Activated CD4-positive, alpha-beta T cell treated with anti-CD3 and anti-CD28 coated beads, Interleukin-2, amount 10 ng/mL, durations not matched to agents 7 days and 5 days (primary cell): ENCODE results near the gene ZIK1. TPM values are rescaled to one million over a fixed set of nuclear protein-coding genes. Genes with fewer than 3 reads are reported as not detected.

ENCODE experiments used
- CTCF ChIA-PET: fragments of 350-600 bp; sonication (Branson Sonifier 250); formaldehyde crosslinking; loops from one replicate; lab custom pipeline; 2021; ENCODE audit warnings: antibody characterized with exemption; lab: Charles Lee
- POLR2A ChIA-PET: fragments of 350-600 bp; sonication (Branson Sonifier 250); formaldehyde crosslinking; loops from one replicate; lab custom pipeline; 2021; ENCODE audit warnings: antibody characterized with exemption; lab: Charles Lee
- DNase-seq: peaks from one replicate; pipeline ENCODE4 v3.0.0-alpha.2; 2020
- H3K27ac Mint-ChIP-seq: one replicate; pipeline ENCODE4 v1.8.0; 2021; ENCODE audit warnings: mild to moderate bottlenecking, moderate library complexity, mixed read lengths
- H3K27me3 Mint-ChIP-seq: one replicate; pipeline ENCODE4 v1.8.0; 2021; ENCODE audit warnings: mixed read lengths
- H3K36me3 Mint-ChIP-seq: one replicate; pipeline ENCODE4 v1.8.0; 2021; ENCODE audit warnings: low read depth, mixed read lengths
- H3K4me1 Mint-ChIP-seq: one replicate; pipeline ENCODE4 v1.8.0; 2021; ENCODE audit warnings: mixed read lengths
- H3K4me3 Mint-ChIP-seq: one replicate; pipeline ENCODE4 v1.8.0; 2021; ENCODE audit warnings: mild to moderate bottlenecking, moderate library complexity, mixed read lengths
- H3K9me3 Mint-ChIP-seq: one replicate; pipeline ENCODE4 v1.8.0; 2021; ENCODE audit warnings: mixed read lengths
- total RNA-seq, 2 experiments: library from RNA; stranded (reverse); gene quantifications; one replicate each; pipeline ENCODE4 v1.2.3, GENCODE V29; 2021

ZIK1 gene
- total RNA-seq, 2 experiments from 2014 or later, result 8.2 to 8.4 TPM

DNA sequence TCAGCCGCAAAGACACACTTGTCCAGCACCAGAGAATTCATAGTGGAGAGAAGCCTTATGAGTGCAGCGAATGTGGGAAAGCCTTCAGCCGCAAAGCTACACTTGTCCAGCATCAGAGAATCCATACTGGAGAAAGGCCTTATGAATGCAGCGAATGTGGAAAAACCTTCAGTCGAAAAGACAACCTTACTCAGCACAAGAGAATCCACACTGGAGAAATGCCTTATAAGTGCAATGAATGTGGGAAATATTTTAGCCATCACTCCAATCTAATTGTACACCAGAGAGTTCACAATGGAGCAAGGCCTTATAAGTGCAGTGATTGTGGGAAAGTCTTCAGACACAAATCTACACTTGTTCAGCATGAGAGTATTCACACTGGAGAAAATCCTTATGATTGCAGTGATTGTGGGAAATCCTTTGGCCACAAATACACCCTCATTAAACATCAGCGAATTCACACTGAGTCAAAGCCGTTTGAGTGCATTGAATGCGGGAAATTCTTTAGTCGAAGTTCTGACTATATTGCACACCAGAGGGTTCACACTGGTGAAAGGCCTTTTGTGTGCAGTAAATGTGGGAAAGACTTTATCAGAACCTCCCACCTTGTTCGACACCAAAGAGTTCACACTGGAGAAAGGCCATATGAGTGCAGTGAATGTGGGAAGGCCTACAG lies 36.9 kb downstream of the ZIK1 start:
- no peaks in the 10 kb centered on the region for H3K27me3 Mint-ChIP-seq
- CTCF ChIA-PET, result no interaction called here
- H3K36me3 Mint-ChIP-seq, result peaks cover 89% of the 10 kb centered on the region
- DNase-seq, result no peak
- POLR2A ChIA-PET, result no interaction called here
- peaks cover 5% of the 10 kb centered on the region for H3K4me1 Mint-ChIP-seq
- H3K9me3 Mint-ChIP-seq, result peaks cover 78% of the 10 kb centered on the region
- H3K4me3 Mint-ChIP-seq, result no peak overlapping the region
- H3K27ac Mint-ChIP-seq, result no peak overlapping the region

DNA sequence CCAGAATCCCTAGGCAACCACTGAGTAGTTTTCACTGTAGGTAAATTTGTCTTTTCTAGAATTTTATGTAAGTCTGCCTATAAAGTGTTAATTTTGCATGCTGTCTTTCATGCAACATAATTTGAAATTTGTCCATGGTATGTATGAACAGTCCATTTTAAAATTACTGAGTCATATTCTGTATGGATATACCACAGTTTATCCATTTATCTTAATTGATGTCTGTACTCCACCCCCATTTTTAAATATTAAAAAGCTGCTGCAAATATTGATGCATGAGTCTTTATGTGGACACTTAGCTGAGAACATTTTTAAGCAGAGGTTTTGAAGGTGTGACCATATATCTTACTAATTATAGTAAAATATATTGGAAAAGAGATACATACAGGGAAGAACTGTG lies 39.1 kb downstream of the ZIK1 start:
- no peaks in the 10 kb centered on the region for H3K4me1 Mint-ChIP-seq
- peaks cover 66% of the 10 kb centered on the region for H3K9me3 Mint-ChIP-seq

DNA sequence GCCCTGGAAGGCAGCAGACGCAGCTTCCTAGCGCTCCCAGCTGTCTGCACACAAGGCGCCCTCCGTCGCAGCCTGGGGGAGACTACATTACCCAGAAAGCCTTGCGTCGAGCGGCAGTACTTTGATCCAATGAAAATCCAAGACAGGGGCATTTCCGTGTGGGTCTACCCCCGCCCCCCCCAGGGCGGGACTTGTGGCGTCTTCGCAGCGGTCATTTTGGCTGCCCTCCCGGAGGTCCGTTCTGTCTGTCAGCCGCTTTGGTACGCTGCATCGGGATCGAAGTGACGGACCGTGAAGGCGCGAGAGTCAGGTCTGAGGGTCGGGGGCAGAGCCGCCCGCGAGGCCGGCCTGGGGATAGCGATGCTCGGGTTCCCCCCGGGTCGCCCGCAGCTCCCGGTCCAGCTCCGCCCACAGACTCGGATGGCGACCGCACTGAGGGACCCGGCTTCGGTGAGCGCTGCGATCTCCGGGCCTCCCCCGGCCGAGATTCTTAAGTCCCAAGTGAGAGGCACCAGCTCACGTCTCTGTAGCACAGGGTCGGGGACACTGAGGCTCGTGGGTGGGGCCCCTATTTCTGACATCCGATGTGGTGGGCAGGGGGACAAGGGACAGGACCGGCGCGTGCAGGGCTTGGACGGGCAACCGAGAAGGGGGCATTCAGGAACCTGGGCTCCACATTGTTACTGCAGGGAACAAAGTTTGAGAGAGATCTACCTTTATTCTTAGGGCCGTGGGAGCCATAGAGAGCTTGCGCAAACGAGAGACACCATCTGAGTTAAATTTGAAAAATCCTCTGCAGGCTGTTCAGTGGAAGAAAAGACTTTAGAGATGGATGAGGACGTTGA lies 49.3 kb downstream of the ZIK1 start, which contains the start of gene ZNF211:
TSS of gene ZNF211 (plus strand) at position 182 of the 845 bp plus-strand sequence. CDS start at position 361, 179 bp downstream.
- ChIA-PET POLR2A (interaction anchor here (0.7 kb wide), 1 partner anchor 674 kb away, joined by 3 read pairs; no protein-coding TSS in a partner anchor), CTCF (interaction anchor here (2.2 kb wide), 1 partner anchor 156 kb away, joined by 5 read pairs; the partner anchor contains the start of gene ZNF772)
- peak; percentile 88 for DNase-seq
- Mint-ChIP-seq H3K27me3 (no peaks in the 10 kb centered on the region), H3K4me1 (peaks cover 17% of the 10 kb centered on the region), H3K4me3 (peak within 1 kb of the TSS; percentile 86), H3K36me3 (peaks cover 48% of the 10 kb centered on the region), H3K27ac (peak within 1 kb of the TSS; percentile 90), H3K9me3 (peaks cover 37% of the 10 kb centered on the region)

More for the DNA sequence above, 39.1 kb downstream of the ZIK1 start:
- no peak for DNase-seq
- Mint-ChIP-seq H3K27ac (no peak overlapping the region), H3K4me3 (no peak overlapping the region), H3K36me3 (peaks cover 67% of the 10 kb centered on the region), H3K27me3 (no peaks in the 10 kb centered on the region)
- POLR2A ChIA-PET, result no interaction called here
- CTCF ChIA-PET, result no interaction called here

DNA sequence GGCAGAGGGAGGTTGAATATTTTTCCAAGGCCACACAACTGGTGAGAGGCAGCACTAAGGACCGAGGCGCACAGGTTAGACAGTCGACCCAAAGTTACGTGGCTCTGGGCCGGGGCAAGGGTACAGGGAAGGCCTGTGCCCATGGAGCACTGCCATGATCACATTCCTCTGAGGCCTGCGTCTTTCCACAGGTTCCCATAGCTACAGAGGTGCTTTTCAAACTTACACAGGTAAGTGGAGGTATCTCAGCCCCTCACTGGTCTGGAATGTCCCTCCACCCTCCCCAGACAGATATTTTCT lies 49.8 kb downstream of the ZIK1 start:
- peak overlapping the region; percentile 86 for H3K4me3 Mint-ChIP-seq
- H3K4me1 Mint-ChIP-seq, result peaks cover 17% of the 10 kb centered on the region
- H3K27ac Mint-ChIP-seq, result peak overlapping the region; percentile 90
- no peak for DNase-seq
- ChIA-PET CTCF (interaction anchor here (2.2 kb wide), 1 partner anchor 156 kb away, joined by 5 read pairs; the partner anchor contains the start of gene ZNF772), POLR2A (no interaction called here)
- H3K27me3 Mint-ChIP-seq, result no peaks in the 10 kb centered on the region
- H3K9me3 Mint-ChIP-seq, result peaks cover 40% of the 10 kb centered on the region
- H3K36me3 Mint-ChIP-seq, result peaks cover 53% of the 10 kb centered on the region

- ChIA-PET CTCF (no interaction called here), POLR2A (no interaction called here)
- no peak for DNase-seq
- H3K27me3 Mint-ChIP-seq, result no peaks in the 10 kb centered on the region
- H3K36me3 Mint-ChIP-seq, result peaks cover 84% of the 10 kb centered on the region
- H3K27ac Mint-ChIP-seq, result no peak overlapping the region
- H3K9me3 Mint-ChIP-seq, result peaks cover 62% of the 10 kb centered on the region
- H3K4me1 Mint-ChIP-seq, result peaks cover 17% of the 10 kb centered on the region
- no peak overlapping the region for H3K4me3 Mint-ChIP-seq
These were observed 53.4 kb downstream of the ZIK1 start for GRCh38 chr19:57637379-57637778.

DNA sequence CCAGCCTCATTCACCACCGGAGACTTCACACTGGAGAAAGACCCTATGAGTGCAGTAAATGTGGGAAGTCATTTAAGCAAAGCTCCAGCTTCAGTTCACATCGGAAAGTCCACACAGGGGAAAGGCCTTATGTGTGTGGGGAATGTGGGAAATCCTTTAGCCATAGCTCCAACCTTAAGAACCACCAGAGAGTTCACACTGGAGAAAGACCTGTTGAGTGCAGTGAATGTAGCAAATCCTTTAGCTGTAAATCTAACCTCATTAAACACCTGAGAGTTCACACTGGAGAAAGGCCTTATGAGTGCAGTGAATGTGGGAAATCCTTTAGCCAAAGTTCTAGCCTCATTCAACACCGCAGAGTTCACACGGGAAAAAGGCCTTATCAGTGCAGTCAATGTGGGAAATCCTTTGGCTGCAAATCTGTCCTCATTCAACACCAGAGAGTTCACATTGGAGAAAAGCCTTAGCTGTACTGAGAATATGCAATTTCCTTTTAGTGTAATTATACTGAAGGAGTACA lies 57.8 kb downstream of the ZIK1 start:
- no peak for DNase-seq
- Mint-ChIP-seq H3K4me1 (no peaks in the 10 kb centered on the region), H3K36me3 (peaks cover 66% of the 10 kb centered on the region), H3K9me3 (peaks cover 70% of the 10 kb centered on the region), H3K4me3 (no peak overlapping the region), H3K27ac (no peak overlapping the region), H3K27me3 (no peaks in the 10 kb centered on the region)
- POLR2A ChIA-PET, result no interaction called here
- CTCF ChIA-PET, result interaction anchor here (1.5 kb wide), 2 partner anchors 24 to 40 kb away, joined by 3 to 6 read pairs; partner anchors contain the start of gene ZNF551

GRCh38 chr19:57642396-57643046 lies 58.6 kb downstream of the ZIK1 start:
- peaks cover 68% of the 10 kb centered on the region for H3K9me3 Mint-ChIP-seq
- no peaks in the 10 kb centered on the region for H3K4me1 Mint-ChIP-seq
- peaks cover 59% of the 10 kb centered on the region for H3K36me3 Mint-ChIP-seq
- no peak overlapping the region for H3K27ac Mint-ChIP-seq
- ChIA-PET POLR2A (no interaction called here), CTCF (interaction anchor here (0.8 to 1.5 kb wide), 3 partner anchors 11 to 39 kb away, joined by 3 to 6 read pairs (median 3); partner anchors contain the start of gene ZNF551)
- no peak for DNase-seq
- no peaks in the 10 kb centered on the region for H3K27me3 Mint-ChIP-seq
- H3K4me3 Mint-ChIP-seq, result no peak overlapping the region

Other genes starting within 250 kb of the ZIK1 start
- 1 to 10 TPM; 9.0 TPM for gene ZNF304, start 232.9 kb upstream of the ZIK1 start, total RNA-seq
- gene TRAPPC2B, start 220.6 kb upstream of the ZIK1 start, total RNA-seq, result 10 to 100 TPM in 1 of 2 experiments, 1 to 10 TPM in 1; 9.0 to 10.3 TPM
- 1 to 10 TPM; 4.6 TPM for gene ZNF547, start 220.6 kb upstream of the ZIK1 start, total RNA-seq
- gene ZNF548, start 194.3 kb upstream of the ZIK1 start, total RNA-seq, result 10 to 100 TPM; 29.1 to 31.8 TPM
- 10 to 100 TPM; 14.3 to 15.7 TPM for gene ZNF17, start 173.0 kb upstream of the ZIK1 start, total RNA-seq
- gene ZNF749, start 148.8 kb upstream of the ZIK1 start, total RNA-seq, result 10 to 100 TPM; 11.2 to 12.5 TPM
- gene VN1R1, start 127.0 kb upstream of the ZIK1 start, total RNA-seq, result under 1 TPM; 0.15 to 0.21 TPM
- 1 to 10 TPM; 9.0 to 9.2 TPM for gene ZNF772, start 106.6 kb upstream of the ZIK1 start, total RNA-seq
- gene ZNF419, start 96.4 kb upstream of the ZIK1 start, total RNA-seq, result 10 to 100 TPM in 1 of 2 experiments, 1 to 10 TPM in 1; 9.8 to 11.4 TPM
- 10 to 100 TPM; 10.6 to 11.0 TPM for gene ZNF773, start 84.2 kb upstream of the ZIK1 start, total RNA-seq
- gene ZNF549, start 56.8 kb upstream of the ZIK1 start, total RNA-seq, result 1 to 10 TPM; 9.0 to 9.1 TPM
- gene ZNF550, start 24.3 kb upstream of the ZIK1 start, total RNA-seq, result 10 to 100 TPM; 12.6 to 16.0 TPM
- 1 to 10 TPM; 7.2 to 7.8 TPM for gene ZNF416, start 5.2 kb upstream of the ZIK1 start, total RNA-seq
- 10 to 100 TPM; 10.3 to 12.1 TPM for gene ZNF530, start 15.7 kb downstream of the ZIK1 start, total RNA-seq
- 10 to 100 TPM; 13.7 to 15.4 TPM for gene ZNF134, start 30.1 kb downstream of the ZIK1 start, total RNA-seq
- gene ZNF211, start 49.0 kb downstream of the ZIK1 start, total RNA-seq, result 10 to 100 TPM; 16.5 to 17.9 TPM
- not detected for gene ZSCAN4, start 84.8 kb downstream of the ZIK1 start, total RNA-seq
- gene ZNF551, start 97.8 kb downstream of the ZIK1 start, total RNA-seq, result 10 to 100 TPM; 13.4 to 16.2 TPM
- 1 to 10 TPM; 5.0 to 5.8 TPM for gene ZNF154, start 125.1 kb downstream of the ZIK1 start, total RNA-seq
- 10 to 100 TPM; 13.9 to 14.4 TPM for gene ZNF671, start 143.5 kb downstream of the ZIK1 start, total RNA-seq
- gene ZNF776, start 162.7 kb downstream of the ZIK1 start, total RNA-seq, result 10 to 100 TPM; 16.1 to 21.4 TPM
- gene ZNF586, start 185.5 kb downstream of the ZIK1 start, total RNA-seq, result 10 to 100 TPM; 26.8 to 28.4 TPM
- 10 to 100 TPM in 1 of 2 experiments, 1 to 10 TPM in 1; 8.7 to 10.0 TPM for gene ZNF552, start 230.8 kb downstream of the ZIK1 start, total RNA-seq
- 10 to 100 TPM; 16.2 to 18.4 TPM for gene ZNF587B, start 246.2 kb downstream of the ZIK1 start, total RNA-seq